IPS-NIHi11 (cell line): ENCODE data around the gene ZNF865.

Experiments used
- DNase-seq: peaks from one replicate; pipeline ENCODE4 v3.0.0; 2012; ENCODE audit warnings: mixed read lengths, low spot score

ZNF865 gene

DNA sequence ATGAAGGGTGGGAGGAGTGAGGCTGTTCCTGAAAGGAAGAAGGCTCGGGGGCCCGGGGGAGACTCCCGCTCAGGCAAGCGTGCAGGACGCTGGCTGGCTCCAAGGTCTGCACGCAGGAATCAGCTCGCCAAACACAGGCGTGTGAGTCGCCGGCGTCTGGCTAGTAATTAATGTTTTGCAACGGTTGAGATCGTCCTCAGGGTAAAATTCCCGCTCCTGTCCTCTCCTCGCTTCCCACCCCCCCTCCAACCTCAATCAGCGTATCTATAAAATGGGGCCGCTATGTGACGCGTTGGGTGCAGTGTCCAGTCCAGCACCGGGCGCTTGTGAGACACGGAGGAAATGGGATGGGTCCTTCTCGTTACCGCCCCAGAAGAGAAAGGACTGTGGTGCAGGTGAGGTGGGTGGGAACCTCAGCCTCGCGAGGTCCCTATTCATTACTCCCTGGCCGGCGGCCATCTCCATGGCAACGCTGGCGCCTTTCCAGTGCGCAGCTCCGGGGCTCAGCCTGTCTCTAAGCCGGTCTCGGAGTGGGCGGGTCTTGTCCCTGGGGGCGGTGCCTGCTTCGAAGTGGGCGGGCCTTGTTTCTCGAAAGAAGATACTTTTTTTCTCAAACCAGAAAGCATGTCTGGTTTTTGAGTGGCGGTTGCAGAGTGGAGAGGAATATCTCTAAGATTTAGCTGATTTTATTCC is 18.3 kb upstream of the ZNF865 start:
- DNase-seq: peak; percentile 95

DNA sequence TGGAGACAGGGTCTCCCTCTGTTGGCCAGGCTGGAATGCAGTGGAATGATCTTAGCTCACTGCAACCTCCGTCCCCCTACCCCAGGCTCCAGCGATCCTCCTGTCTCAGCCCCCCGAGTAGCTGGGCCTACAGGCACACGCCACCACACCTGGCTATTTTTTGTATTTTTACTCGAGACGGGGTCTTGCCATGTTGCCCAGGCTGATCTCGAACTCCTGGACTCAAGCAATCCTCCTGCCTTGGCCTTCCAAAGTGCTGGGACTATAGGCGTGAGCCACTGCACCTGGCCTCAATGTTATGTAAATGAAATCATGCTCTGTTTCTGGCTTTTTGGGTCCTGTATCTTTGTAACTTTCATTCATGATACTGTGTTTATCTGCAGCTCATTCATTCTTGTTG is 16.7 kb upstream of the ZNF865 start:
- DNase-seq: no peak

DNA sequence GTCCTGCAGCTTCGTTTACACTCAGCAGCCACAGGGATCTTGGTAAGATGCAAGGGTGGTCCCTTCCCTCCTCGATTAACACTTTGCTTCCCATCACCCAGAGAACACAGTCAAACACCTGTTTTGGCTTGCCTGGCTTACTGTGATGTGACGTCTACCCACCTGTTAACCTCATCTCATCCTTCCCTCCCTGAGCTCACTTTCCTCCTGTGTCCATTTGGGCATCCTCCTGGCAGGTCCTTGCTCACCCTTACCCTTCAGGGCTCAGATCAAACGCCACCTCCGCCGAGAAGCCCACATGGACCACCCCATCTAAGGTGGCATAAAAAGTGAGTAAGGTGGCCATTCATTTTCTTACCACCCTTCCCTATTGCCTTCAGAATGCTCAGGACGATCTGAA is 15.3 kb upstream of the ZNF865 start:
- DNase-seq: no peak

DNA sequence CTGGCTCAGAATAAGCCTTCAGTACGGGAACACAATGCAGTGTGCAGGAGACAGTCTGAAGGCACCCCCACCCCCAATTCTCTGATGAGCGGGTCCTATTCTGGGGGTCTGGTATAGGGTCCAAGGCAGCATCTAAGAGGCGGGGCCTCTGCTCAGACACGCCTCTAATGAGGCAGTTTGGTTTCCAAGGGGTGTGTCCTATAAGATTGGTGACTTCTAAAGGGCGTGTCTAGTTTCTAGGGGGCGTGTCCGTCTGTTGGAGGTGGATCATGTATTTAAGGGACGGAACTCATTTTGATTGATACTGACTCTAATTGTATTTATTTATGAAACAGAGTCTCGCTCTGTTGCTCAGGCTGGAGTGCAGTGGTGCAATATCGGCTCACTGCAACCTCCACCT is 14.8 kb upstream of the ZNF865 start:
- DNase-seq: peak; percentile 40

DNA sequence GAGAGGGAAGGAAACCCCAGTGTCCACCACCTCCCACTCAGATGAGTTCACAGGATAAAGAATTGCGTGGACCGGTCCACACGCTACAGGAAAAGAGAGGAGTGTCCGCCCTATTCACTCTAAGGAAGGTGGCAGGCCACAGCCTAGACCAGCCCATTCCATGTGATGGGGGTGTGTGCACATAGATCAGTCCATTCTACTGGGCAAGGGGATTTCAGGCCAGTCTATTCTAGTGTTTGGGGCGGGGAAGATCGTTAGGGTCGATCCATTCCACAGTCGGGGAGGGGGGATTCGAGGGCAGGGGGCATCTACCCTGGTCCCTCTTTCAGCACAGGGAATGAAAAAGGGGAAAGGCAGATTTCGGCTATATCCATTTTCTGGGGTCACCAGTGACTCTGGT is 13.9 kb upstream of the ZNF865 start:
- no peak for DNase-seq

DNA sequence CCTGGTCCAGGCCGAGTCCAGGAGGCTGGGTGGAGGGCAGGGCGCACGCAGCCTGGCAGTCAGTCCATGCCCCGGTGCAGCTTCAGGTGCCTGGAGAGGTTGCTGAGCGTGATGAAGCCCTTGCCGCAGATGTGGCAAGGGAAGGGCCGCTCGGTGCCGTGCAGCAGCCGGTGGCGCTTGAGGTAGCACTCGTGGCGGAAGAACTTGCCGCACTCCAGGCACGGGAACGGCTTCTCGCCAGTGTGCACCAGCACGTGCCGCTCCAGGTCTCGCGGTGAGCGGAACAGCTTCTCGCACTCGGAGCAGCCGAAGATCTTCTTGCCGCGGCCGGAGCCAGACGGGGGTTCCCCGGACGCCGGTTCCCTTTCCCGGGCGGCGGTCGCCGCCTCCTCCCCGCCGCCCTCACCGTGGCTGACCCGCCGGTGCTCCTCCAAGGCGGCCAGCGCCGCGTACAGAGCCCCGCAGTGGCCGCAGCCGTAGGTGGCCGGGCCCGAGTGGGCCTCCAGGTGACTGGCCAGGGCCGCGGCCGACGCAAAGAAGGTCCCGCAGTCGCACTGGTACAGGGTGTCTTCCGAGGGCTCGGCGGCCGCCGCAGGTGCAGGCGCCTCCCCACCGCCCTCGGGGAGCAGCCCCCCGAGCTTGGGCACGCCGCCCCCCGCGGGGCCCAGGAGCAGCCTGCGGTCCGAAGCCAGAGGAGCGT is 12.9 kb upstream of the ZNF865 start:
- DNase-seq: no peak

DNA sequence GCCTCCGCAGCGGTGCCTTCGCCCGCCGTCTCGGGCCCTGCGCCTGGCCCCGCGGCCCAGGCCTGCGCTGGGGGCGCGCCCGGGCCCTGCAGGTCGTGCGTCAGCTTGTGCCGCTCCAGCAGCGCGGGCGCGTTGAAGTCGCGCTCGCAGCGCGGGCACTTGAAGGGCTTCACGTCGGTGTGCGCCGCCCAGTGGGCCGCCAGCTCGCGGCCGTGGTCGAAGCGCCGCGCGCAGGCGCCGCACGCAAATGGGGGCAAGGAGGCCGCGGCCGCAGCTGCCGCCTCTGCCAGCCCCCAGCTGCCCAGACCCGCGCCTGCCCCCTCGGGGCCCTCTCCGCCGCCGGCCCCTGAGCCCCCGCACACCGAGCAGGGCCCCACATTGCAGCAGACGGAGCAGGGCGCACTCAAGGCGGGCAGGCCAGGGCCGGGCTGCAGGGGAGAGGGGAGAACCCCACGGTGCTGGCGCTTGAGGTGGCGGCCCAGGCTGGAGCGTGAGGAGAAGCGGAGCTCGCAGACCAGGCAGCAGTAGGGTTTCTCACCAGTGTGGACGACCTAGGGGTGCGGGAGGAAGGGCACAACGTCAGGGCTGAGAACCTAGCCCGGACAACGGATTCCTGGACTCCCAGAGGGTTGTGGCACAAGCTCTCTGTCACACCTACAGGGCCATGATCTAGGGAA is 12.2 kb upstream of the ZNF865 start:
- no peak for DNase-seq

DNA sequence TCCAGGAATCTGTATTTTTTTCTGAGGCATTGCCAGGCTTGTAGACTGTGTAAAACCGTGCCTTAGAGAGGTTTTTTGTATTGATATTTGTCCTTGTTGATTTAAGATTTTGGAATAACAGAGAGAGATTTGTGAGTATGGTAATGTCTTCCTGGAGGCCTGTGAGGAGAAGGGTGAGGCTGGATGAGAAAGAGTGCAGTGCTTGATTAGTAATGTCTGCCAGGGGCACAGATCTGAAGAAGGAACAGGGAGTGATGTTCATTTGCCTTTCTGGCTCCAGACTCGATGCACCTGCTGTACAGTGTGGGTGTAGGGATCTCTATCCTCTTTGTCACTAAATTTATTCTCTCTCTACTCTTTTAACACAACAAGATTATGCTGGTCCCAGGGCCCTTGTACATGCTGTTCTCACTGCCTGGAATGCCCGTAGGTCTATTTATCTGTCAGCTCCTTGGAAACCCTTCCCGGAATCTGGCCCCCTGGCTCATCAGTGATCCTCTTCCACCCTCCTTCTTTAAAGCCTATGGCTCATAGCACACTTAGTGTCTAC is 10.4 kb upstream of the ZNF865 start:
- DNase-seq: no peak

DNA sequence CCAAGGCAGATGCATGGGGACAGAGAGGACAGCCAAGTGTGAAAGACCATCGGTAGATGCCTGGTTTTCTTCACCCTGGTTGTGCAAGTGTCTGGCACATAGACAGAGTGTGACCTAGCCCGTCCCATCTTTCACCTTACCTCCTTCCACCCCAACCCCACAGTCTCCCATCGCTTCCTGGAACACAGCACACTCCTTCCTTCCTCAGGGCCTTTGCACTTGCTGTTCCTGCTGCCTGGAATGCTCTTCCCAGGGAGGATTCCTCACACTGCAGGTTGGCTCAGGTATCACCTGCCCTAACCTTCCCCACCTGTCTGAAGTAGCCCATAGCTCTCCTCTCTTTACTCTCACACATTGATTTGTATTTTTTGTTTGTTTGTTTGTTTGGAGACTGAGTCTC is 9.1 kb upstream of the ZNF865 start:
- no peak for DNase-seq

DNA sequence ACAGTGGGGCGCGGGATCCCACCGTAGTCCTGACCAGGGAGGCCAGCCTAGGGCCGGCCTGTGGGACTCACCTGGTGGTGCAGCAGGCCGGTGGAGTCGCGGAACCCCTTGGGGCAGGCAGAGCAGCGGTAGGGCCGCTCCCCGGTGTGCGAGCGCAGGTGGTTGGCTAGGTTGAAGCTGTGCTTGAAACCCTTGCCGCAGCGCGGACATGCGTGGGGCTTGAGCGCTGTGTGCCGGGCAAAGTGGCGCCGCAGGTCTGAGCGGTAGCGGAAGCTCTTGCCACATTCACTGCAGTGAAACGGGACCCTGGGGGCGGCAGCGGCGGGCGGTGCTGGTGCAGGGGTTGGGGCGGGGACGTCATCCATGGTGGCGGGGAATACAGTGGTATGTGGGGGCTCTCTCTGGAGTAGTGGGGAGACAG is 7.9 kb upstream of the ZNF865 start:
- DNase-seq: no peak

DNA sequence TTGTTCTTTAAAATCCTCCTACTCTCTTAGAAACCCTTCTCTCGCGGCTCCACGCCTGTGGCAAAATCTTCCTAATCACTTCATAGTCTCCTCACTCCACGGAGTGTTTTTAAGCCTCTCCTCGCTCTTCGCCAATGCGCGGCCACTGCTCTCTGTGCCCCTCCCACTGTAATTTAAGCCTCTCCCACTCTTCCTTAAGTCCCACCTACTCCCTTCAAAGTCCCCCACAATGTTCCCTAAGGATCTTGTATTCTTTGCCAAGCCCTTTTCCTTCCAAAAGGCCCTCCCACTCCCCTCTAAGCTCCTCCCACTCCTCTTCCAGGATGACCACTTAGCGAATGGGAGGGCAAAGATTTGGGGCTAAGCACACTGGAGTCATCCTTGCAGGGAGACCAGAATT is 7.4 kb upstream of the ZNF865 start:
- DNase-seq: peak; percentile 19

DNA sequence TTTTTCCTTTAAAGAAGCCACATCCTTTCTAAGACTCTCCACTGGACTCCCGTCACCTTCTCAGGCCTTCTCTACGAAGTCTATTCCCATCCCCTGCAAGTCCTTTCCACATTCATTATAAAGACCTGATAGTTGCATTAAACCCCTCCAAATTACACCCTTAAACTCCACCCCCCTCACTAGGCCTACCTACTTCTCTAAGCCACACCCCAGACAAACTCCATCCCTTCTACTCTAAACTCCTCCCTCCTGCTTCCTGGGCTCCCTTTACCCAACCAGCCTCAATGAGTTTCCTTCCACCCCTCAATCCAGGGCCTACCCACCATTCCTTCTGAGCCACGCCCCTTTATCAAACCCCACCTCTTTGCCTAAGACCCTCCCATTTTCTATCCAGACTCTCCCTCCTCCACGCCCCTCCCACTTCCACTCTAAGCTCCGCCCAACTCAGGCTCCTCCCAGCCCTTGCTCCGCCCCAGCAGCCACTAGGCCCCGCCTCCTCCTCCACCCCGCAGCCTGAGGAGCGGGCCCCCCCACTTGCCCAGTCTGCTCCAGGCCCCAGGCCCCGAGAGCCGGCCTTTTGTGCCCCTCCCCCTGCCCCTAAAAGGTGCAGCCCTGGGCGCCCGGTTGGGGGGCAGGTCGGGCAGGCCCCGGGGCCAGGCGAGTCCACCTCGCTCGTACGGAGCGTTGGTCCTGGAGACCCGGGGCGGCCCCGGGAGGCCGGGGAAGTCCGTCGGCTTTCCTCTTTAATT is 6.6 kb upstream of the ZNF865 start:
- peak; percentile 76 for DNase-seq

DNA sequence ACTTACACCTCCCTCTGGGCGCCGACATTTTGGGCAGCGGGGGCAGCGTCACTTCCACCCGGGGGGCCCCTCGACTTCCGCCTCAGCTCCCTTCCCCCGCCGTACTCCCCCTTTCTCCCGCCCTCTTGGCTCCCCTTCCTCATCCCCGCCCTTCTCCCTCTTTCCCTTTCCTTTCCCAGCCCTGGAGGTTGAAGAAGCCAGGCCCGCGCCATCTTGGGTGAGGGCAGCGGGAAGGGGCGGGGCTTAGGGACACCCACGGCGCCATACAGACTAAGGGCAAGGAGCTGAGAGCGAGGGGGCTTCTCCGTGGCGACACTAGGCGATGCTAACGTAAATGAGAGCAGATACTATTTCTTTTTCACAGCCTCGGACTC is 6.0 kb upstream of the ZNF865 start, which contains the start of gene FIZ1:
Gene FIZ1 (minus strand): TSS at position 50 of the 374 bp plus-strand sequence. CDS start 1,652 bp downstream, outside the sequence.
- peak; percentile 68 for DNase-seq

DNA sequence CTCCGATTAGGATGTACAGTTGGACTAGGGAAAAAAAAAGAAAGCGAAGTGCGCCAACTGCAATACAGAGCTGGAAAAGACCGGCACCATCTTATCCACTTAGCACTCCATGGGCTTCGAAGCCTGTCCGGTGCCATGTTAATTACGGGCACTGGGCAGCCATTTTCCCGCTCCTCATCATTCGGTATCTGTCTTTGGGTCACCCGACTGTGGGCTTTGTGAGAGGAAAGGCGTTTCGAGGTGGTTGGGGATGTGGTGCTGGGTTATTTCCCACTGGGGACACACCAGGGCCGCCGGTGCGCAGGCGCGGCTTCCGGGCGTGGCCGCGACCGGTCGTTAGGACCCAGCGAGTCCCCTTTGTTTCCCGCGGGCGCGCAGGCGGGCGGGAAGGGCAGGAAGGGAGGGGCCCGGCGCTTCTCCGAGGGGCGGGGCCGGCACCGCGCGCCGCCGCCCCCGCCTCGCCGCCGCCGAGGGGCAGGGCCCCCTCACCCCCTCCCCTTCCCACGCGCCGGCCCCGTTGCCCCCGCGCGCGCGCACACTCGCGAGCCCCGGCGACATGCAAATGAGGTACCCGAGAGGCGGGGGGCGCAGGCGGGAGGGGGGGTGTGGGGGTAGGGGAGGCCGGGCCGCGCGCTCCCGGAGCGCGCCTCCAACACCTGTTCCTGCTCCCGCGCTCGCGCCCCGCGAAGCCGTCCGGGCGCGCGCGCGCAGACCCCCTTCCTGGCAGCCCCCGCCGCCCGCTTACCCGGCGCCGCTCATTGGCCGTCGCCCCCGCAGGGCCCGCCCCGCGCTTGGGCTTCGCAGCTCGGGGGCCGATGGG is 5.4 kb upstream of the ZNF865 start, which contains the start of gene ZNF524:
Gene ZNF524 (plus strand): TSS at position 447 of the 820 bp plus-strand sequence. CDS start 1,825 bp downstream, outside the sequence.
- peak; percentile 71 for DNase-seq

DNA sequence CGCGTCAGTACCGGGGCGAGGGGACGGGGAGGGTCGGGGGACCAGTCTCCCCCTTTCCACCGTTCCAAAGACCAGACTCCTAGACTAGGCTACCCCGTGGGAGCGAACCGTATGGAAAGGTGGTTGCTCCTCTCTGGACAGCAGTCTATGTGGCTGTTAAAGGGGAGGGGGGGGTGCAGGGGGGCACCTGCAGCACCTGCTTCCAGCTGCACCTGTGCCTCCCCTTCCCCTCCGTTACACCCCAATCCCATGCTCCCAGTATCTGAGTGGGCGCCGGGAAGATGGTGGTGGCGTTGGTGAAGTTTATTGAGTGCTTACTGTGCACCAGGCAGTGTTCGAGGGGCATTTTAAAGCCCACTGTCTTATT is 4.8 kb upstream of the ZNF865 start:
- DNase-seq: no peak

DNA sequence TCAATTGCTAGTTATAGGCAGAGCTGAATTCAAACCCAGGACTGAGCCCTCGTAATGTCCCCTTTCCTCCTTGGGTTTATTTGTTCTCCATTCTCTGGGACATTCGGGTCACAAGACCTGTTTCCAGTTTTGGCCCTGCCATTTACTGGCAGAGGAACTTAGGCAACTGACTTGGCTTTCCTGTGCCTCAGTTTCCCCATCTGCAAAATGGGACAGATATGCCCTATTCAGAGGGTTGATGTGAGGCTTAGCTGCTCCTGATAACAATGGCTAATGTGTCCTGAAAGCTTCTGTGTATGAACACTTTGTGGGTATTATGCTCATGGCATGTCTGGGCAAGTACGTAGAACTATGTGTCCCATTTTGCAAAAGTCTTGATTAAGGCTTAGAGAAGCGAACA is 4.4 kb upstream of the ZNF865 start:
- no peak for DNase-seq

DNA sequence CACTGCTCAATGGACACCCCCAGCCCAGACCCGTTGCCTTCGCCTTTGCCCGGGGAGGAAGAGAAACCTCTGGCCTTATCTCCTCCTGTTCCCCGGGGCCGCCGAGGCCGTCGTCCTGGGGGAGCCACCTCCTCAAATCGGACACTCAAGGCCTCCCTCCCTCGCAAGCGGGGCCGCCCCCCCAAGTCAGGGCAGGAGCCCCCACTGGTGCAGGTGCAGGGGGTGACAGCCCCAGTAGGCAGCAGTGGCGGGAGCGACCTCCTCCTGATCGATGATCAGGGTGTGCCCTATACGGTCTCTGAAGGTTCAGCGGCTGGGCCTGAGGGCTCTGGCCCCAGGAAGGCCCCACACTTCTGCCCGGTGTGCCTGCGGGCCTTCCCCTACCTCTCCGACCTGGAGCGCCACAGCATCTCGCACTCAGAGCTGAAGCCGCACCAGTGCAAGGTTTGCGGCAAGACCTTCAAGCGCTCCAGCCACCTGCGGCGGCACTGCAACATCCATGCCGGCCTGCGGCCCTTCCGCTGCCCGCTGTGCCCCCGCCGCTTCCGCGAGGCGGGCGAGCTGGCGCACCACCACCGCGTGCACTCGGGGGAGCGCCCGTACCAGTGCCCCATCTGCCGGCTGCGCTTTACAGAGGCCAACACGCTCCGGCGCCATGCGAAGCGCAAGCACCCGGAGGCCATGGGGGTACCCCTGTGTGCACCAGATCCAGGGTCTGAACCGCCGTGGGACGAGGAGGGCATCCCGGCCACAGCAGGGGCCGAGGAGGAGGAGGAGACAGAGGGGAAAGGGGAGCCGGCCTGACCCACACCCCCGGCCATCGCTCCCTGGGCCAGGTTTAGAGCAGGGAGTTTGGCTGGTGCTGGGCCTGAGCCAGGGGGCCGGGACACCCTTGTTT is 3.1 kb upstream of the ZNF865 start:
- no peak for DNase-seq

DNA sequence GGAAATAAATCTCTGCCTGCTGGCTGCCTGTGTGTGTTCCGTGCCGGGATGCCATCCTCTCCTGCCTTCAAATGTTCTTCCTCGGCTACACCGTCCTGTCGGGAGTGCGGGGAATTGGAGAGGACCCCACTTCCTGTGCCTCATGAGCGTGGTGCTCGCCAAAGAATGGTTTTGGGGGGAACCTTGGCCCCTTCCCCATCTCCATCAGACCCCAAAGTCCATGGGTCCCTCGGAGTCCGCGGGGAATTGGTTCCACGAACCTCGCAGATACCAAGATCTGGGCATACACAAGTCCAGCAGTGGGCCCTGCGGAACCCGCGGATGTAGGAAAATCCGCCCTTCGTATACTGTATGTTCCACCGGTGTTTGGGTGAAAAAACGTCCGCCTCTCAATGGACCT is 2.3 kb upstream of the ZNF865 start:
- no peak for DNase-seq

DNA sequence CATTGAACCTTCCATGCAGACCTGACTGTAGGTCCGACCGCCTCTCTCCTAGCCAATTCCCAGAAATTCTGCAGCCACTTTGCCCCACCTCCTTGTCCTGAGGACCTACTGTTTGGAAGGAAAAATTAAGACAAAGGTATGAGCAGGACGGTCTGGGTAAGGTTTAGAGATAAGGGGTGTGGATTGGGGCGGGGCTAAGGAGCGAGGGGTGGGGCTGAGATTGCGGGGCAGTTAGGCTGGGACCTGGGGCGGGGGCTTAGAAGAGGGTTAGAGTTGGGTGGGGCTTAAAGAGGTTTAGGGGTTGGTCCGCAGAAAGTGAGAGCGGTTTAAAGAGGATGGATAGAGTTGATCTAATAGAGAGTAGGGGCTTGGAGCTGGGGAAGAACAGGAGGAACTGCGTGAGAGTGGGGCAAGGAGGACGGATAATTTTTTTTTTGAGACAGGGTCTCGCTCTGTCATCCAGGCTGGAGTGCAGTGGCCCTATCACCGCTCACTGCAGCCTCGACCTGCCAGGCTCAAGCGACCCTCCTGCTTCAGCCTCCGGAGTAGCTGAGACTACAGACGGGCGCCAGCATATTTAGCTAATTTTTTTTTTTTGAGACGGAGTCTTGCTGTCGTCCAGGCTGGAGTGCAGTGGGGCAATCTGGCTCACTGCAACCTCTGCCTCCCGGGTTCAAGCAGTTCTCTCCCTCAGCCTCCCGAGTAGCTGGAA is 1.7 kb upstream of the ZNF865 start:
- no peak for DNase-seq
